SK-N-MC (cell line): ENCODE data around the gene CTNNBIP1.

ENCODE experiments used
- DNase-seq: peaks from one replicate; pipeline ENCODE4 v3.0.0-alpha.2; 2011; ENCODE audit warnings: low read depth, low spot score
- H3K27ac ChIP-seq: fragments of 200-600 bp; sonication (generic); 2 replicates; pipeline ENCODE4 v1.5.1; 2016; ENCODE audit warnings: mixed run types
- H3K36me3 ChIP-seq: fragments of 200-600 bp; sonication (generic); 2 replicates; pipeline ENCODE4 v1.6.1; 2017; ENCODE audit warnings: antibody characterized with exemption, low read length, mixed read lengths; ENCODE audit not compliant: insufficient read depth
- H3K4me3 ChIP-seq: fragments of 200-600 bp; sonication (generic); 2 replicates; pipeline ENCODE4 v1.5.1; 2016
- H3K9ac ChIP-seq: fragments of 200-600 bp; sonication (generic); 2 replicates; pipeline ENCODE4 v1.8.0; 2017; ENCODE audit warnings: mixed run types, mixed read lengths; ENCODE audit not compliant: insufficient read length
- H3K9me3 ChIP-seq: fragments of 200-600 bp; sonication (generic); 2 replicates; pipeline ENCODE4 v1.6.1; 2017; ENCODE audit warnings: low read depth, mild to moderate bottlenecking, antibody characterized with exemption, low read length, moderate library complexity, mixed read lengths
- EZH2 ChIP-seq: fragments of 200-600 bp; sonication (generic); IDR thresholded peaks from one replicate; pipeline ENCODE4 v1.6.1; 2017; ENCODE audit warnings: antibody characterized with exemption
- FOXP2 ChIP-seq: optimal IDR thresholded peaks from 2 replicates; pipeline ENCODE3; 2011; ENCODE audit warnings: mild to moderate bottlenecking, moderate library complexity; ENCODE audit not compliant: insufficient read depth; ENCODE audit errors: extremely low read length, control extremely low read depth
- POLR2AphosphoS5 ChIP-seq: IDR thresholded peaks from 2 replicates; pipeline ENCODE4 v1.6.1; 2012; ENCODE audit warnings: mild to moderate bottlenecking, low read depth, low read length, borderline replicate concordance

Gene CTNNBIP1

DNA sequence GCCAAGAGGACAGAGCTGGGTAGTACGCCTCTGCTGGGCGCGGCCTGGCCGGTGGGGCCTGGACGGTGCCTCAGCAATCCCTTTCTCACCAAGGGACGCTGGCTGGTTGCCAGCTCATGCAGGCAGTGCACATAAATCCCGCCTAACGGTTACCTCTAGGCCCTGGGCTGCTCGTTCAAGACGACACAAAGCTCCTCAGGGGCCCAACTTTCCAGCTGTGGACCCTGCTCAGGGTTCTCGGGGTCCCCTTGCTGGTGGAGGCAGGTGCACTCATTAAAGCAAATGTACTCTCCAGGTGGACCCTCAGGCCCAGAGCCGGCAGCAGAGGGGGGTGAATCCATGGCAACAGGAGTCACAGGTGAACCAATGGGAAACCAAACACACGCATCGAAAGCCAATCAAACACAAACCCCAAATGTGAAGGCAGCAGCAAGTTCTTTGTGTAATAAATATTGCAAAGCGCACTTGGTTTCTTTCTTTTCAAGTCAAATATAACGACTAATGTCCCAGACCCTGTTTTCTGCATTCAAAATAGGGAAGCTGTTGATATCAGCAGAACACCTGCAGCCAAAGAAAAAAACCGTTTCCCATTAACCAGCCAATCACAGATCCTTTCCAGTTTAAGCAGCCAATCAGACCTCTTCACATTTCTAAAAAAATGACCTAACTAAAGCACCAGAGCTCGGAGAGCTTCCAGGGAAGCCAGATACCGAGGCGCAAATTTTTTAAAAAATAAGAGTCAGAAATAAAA is 60.2 kb downstream of the CTNNBIP1 start:
- Histone ChIP-seq H3K9me3 (no peaks in the 10 kb centered on the region), H3K27ac (no peak overlapping the region), H3K4me3 (no peak overlapping the region), H3K9ac (no peak overlapping the region), H3K36me3 (no peaks in the 10 kb centered on the region)
- no peak for DNase-seq
- no peak for TF ChIP-seq FOXP2
- TF ChIP-seq EZH2 = no peak
- no peak for TF ChIP-seq POLR2AphosphoS5

DNA sequence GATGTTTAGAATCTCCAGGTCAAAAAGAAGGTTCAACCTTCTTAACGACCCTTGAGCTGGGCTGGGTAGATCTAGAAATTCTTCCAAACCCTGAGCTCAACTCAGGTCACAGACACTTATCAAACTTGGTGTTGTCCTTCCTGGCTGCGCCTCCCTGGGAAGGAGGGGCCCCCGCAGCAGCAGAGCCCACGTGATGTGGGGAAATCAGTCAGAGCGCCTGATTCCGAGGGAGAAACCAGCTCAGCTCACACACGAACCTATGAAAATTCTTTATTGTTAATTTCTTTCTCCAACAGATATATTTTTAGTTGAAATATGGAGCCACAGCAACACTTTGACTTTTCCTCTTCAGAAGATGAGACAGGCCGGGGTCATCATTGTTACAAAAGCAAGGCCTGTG is 62.0 kb downstream of the CTNNBIP1 start:
- Histone ChIP-seq H3K9me3 (no peaks in the 10 kb centered on the region), H3K36me3 (no peaks in the 10 kb centered on the region), H3K9ac (no peak overlapping the region), H3K27ac (no peak overlapping the region), H3K4me3 (no peak overlapping the region)
- DNase-seq = no peak
- TF ChIP-seq FOXP2 = no peak
- TF ChIP-seq POLR2AphosphoS5 = no peak
- TF ChIP-seq EZH2 = no peak

DNA sequence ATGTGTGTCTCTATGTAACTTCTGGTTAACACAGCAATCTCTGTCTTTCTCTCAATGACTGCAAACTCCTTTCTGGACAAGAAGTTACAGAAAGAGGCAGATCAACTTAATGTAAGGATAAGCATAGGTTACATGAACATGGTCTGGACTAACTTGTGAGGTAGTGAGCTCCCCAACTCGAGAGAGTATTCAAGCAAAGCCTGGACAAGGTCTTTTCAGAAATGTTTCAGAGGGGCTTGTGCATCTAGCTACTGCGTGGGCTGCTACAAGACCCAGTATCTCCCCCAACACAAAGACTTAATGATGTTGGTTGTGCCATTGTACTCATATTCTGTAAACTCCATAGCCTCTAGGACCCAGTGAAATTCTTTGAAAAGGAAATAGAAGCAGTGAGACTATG is 62.8 kb downstream of the CTNNBIP1 start:
- H3K4me3 ChIP-seq = no peak overlapping the region
- H3K36me3 ChIP-seq = no peaks in the 10 kb centered on the region
- H3K27ac ChIP-seq = no peak overlapping the region
- no peaks in the 10 kb centered on the region for H3K9me3 ChIP-seq
- TF ChIP-seq POLR2AphosphoS5 = no peak
- no peak for TF ChIP-seq FOXP2
- no peak for TF ChIP-seq EZH2
- no peak for DNase-seq
- H3K9ac ChIP-seq = no peak overlapping the region

DNA sequence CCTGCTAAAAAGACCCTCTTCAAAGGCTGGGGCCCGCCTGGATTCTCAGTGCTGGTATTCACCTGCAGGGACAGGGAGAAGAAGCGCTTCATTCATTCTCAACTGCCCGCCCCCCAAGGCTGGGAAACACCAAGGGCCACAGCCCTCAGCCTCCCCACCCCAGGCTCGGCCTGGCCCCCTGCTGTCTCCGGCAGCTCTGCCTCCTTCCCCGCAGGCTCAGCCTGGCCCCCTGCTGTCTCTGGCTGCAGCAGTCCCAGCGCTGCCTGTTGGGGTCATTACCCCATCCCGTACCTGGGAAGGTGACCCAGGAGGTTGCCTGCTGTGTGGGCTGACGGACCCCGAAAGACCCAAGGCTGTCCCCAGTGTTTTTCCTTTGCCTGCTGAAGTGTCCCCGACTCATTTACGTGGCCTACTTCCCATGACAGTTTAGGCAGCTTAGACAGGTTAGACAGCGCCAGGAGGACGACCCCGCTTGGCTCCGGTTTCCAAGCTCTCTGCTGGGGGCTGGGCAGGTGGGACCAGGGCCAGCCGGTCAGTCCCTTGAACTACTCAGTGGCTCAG is 63.4 kb downstream of the CTNNBIP1 start:
- no peak overlapping the region for H3K27ac ChIP-seq
- H3K4me3 ChIP-seq = no peak overlapping the region
- H3K36me3 ChIP-seq = no peaks in the 10 kb centered on the region
- H3K9me3 ChIP-seq = no peaks in the 10 kb centered on the region
- no peak overlapping the region for H3K9ac ChIP-seq
- no peak for DNase-seq
- TF ChIP-seq POLR2AphosphoS5 = no peak
- no peak for TF ChIP-seq EZH2
- no peak for TF ChIP-seq FOXP2

DNA sequence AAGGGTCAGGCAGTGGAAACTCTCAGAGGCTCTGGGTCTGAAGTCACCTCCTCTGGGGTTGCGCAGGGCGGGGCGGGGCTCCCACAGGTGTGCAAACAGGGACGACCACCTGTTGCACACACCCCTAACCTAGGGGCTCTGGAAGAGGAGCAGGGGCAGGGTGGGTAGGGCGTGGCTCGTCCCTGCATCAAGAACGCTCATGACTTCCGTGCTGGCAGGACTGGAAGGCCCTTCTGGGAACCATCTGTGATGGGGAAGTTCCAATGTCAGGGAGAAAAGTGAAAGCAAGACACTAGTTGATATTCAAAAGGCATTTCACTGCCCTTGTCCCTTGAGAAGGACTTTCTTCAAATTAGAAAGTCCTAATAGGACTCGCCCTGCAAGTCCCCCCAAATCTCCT is 64.2 kb downstream of the CTNNBIP1 start:
- no peaks in the 10 kb centered on the region for H3K36me3 ChIP-seq
- no peak for TF ChIP-seq POLR2AphosphoS5
- no peak for TF ChIP-seq FOXP2
- TF ChIP-seq EZH2 = no peak
- H3K27ac ChIP-seq = no peak overlapping the region
- H3K9ac ChIP-seq = no peak overlapping the region
- no peak for DNase-seq
- no peaks in the 10 kb centered on the region for H3K9me3 ChIP-seq
- H3K4me3 ChIP-seq = no peak overlapping the region

DNA sequence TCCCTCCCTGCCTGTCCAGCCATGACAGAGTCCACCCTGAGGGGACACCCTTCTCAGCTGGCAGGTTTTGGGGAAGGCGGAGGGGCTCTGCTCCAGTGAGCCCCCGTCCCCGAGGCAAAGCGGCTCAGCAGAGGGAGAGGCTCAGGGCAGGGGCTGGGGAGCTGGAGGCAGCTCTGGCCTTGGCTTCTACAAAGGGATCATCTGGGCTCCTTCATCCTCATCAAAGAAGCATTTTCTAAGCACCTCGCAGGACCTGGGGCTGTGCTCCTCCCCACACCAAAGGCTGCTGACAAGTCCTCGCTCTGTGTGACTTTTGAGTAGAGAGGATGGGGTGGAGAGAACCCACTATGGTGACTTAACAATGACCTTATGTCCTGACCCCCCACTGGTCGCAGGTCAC is 65.3 kb downstream of the CTNNBIP1 start:
- TF ChIP-seq EZH2 (no peak), POLR2AphosphoS5 (no peak), FOXP2 (no peak)
- DNase-seq = no peak
- H3K4me3 ChIP-seq = no peak overlapping the region
- no peak overlapping the region for H3K27ac ChIP-seq
- H3K36me3 ChIP-seq = no peaks in the 10 kb centered on the region
- H3K9me3 ChIP-seq = no peaks in the 10 kb centered on the region
- no peak overlapping the region for H3K9ac ChIP-seq

DNA sequence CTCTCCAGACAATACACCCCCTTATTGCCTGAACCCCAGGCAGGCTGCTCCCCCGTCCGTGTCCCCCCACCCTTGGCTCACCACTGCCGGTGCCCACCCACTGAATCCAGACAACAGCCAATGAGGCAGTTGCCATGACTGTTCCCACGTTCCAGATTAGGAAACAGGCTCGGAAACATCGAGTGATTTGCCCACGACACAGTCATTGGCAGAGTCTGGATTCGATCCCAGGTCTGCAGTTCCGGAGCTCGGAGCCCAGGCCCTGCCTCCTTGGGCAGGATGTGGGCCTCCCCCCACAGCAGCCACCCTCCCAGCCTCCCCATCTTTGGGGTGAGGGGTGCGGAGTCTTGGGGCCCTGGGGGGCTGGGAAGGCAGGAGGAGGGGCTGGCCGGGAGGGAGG is 66.0 kb downstream of the CTNNBIP1 start:
- Histone ChIP-seq H3K9ac (no peak overlapping the region), H3K36me3 (no peaks in the 10 kb centered on the region), H3K27ac (no peak overlapping the region), H3K9me3 (no peaks in the 10 kb centered on the region), H3K4me3 (no peak overlapping the region)
- TF ChIP-seq POLR2AphosphoS5 (no peak), FOXP2 (no peak), EZH2 (no peak)
- DNase-seq = no peak

DNA sequence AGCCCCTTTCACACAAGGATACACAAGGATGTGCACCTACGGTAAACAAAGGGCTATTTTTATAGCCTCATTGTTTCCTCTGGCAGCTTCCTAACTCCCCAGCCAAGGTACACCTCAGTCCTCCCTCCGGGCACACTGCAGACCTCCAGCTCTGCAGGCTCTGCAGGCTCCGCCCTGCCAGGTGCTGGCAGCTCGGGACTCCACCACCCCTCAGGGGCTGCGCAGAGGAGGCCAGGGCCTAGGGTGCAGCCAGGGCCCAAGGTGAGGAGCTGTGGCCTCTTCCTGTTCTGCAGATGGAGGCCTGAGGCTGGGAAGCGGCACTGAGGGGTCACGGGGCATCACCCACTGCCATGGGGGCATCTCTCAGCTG is 66.5 kb downstream of the CTNNBIP1 start:
- Histone ChIP-seq H3K9me3 (no peaks in the 10 kb centered on the region), H3K9ac (no peak overlapping the region), H3K4me3 (no peak overlapping the region), H3K36me3 (no peaks in the 10 kb centered on the region), H3K27ac (no peak overlapping the region)
- no peak for DNase-seq
- TF ChIP-seq EZH2 (no peak), POLR2AphosphoS5 (no peak), FOXP2 (no peak)

DNA sequence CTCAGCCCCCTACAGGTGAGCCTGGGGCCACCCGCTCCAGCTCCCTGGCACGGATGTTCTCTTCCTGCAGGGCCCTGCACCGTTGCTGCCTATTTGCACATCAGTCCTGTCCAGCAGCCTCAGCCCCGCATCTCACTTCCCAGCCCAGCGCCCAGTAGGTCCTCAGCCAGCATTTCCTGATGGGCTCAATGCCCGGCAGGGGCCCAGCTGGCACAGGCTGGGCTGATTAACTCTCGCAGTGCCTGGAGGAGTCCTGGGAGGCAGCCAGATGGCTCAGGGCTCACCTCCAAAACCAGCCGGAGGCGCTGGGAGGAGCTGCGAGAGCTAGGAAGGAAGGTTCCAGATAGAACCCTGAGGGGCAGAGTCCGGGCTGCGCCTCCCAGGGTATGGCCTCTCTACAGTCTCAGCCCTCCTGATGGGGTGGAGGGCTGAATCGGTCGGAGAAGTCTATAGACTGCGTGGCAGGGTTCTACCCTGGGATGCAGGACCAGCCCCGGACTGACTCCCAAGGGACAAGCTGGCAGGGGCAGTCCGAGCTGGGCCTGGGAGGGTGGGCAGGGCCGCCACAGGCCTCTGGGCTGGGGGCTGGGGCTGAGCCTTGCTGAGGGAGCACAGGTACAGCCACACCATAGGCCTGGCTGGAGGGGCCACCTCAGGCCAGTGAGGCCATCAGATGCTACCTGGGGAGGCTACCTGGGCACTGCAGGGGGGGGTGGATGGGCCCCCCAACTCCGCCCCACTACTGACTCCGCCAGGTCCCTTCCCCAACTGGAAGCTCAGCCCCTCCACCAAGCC is 67.1 kb downstream of the CTNNBIP1 start:
- H3K9me3 ChIP-seq = no peaks in the 10 kb centered on the region
- no peak overlapping the region for H3K27ac ChIP-seq
- H3K4me3 ChIP-seq = no peak overlapping the region
- no peak overlapping the region for H3K9ac ChIP-seq
- no peak for TF ChIP-seq EZH2
- no peak for TF ChIP-seq POLR2AphosphoS5
- TF ChIP-seq FOXP2 = no peak
- H3K36me3 ChIP-seq = no peaks in the 10 kb centered on the region
- DNase-seq = no peak
